ENCODE data around the gene GPC6.

The GPC6 gene

DNA sequence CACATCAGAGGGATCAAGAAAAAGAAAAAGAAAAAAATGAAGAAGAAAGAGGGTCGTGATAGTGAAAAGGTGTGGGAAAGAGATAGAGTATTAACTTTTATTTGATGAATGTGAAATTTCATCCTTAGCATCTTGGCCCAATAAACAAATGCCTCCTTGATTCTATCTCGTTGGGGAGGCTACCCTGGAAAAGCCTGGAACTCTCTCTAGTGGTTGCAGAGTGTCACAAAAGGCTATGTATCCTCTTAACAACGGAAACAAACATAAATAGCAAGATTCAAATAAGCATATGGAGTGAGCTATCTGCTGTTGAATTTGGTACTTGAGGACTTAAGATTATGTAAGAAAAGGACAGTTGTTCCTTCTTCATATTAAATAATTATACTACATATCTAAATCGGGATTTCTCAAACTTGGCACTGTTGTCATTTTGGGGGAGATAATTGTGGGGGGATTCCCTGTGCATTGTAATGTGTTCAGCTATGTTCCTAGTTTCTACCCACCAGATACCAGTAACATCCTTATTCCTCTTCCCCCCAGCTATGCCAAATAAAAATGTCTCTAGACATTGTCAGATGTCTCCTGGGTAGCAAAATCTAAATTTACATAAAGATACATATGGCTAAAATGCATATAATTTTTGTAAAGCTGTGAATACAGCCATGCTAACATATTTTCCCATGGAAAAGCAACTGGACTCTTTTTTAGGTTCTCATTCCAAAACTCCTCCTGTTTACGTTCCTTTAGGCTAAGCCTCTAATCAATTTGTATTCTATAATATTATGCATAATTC, 695.7 kb downstream of the GPC6 start:
- H3K27ac ChIP-seq: no peak overlapping the region
- H3K4me3 ChIP-seq: no peak overlapping the region

DNA sequence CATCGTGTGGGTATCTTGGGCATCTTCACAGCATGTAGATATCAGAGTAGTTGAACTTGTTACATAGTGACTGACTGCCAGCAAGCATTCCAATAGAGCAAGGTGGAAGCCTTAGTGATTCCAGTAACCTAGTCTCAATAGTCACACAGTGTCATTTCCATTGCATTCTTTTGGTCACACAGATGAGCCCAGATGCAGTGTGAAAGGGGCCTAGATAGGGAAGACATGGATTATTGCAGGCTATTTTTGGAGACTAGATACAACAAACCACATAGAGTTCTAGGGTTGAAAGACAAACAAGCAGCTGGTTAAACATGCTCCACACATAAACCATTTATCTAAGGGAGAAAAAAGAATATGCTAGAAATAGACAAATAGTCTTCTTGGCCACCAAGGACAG, 699.4 kb downstream of the GPC6 start:
- no peak overlapping the region for H3K4me3 ChIP-seq

DNA sequence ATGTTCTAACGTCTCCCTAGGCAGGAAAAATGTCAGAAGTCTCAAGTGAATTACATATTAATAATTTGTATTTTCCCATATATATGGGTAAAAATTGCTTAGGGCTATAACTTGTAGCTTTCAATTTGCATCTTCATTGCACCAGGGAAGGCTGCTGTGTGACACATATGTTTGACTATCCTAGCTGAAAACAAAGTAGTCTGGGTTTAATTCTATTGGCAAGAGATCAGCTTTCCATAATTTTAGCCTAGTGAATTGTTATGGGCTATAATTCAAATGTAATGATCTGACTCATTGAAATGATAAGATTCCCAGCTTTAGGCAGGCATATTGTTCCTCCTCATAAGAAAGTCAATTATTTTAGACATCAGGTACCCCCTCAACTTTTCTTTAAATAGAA, 699.8 kb downstream of the GPC6 start:
- H3K4me3 ChIP-seq: no peak overlapping the region
- H3K27ac ChIP-seq: no peak overlapping the region

More for the DNA sequence above, 699.4 kb downstream of the GPC6 start:
- H3K27ac ChIP-seq: no peak overlapping the region

DNA sequence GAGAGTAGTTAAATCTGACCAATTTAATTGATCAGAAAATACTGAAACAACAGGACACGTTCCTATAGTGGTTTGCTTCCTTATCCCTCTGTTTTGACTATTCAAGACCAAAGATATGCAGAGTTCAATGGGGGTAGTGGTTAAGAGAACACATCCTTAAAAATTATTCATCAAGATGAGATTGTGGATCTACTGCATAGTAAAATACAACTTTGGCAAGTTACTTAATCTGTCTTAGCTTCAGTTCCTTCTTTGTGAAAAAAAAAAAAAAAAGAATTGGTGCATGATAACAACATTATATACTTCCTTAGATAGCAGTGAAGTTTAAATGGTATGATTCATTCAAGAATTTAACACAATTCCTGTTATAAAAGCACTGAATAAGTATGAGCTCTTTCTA, 700.8 kb downstream of the GPC6 start:
- H3K4me3 ChIP-seq: no peak overlapping the region
- no peak overlapping the region for H3K27ac ChIP-seq

DNA sequence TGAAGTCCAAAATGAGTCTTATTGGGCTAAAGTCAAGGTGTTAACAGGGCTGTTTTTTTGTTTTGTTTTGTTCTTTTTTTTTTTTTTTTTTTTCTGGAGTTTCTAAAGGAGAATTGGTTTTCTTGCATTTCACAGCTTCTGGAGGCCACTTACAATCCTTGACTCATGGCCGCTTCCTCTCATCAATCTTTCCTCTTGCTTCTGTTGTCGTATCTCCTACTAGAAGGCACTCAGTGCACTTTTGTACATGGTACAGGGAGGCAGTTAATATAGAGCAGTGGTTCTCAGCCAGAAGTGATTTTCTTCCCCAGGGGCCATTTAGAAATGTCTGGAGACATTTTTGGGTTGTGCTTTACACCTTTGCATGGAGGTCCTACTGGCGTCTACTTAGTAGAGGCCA, 706.3 kb downstream of the GPC6 start:
- Histone ChIP-seq H3K4me3 (no peak overlapping the region), H3K27ac (no peak overlapping the region)

DNA sequence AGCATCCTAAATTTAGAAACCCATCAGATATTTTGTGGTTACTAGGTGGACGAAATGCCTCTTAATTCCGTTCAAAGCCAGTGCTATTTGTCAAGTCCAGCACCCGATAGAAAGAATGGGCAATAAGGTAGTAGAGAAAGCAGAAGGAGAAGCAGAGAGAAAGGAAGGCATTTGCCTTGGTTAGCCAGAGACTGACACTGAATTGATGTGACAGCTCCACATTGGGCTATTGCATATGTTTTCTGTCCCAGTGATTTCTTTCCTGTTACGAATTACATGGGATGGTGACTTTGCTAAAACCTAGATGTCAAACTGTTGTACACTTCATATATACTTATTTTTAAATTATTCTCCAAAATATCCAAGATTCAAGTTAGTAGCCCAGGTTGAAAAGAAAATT, 710.3 kb downstream of the GPC6 start:
- no peak overlapping the region for H3K27ac ChIP-seq

DNA sequence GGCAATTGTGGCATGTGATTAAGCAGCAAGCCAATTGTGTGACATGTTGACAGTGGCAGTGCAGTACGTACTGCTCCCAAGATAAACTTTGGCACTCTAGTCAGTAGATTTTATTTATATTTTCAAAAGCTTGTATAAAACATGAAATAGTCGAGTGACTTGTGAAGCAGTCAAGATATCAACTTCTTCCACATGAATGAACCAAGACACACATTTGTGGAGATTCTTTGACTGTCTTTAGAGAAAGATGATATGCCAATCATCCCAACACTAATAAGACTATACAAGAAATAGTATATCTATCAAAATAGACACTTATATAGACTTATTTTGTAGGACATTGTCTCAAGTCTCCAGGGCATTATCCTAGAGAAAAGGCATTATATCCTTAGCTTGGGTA, 714.8 kb downstream of the GPC6 start:
- Histone ChIP-seq H3K27ac (no peak overlapping the region), H3K4me3 (no peak overlapping the region)

More for the DNA sequence above, 710.3 kb downstream of the GPC6 start:
- H3K4me3 ChIP-seq: no peak overlapping the region

DNA sequence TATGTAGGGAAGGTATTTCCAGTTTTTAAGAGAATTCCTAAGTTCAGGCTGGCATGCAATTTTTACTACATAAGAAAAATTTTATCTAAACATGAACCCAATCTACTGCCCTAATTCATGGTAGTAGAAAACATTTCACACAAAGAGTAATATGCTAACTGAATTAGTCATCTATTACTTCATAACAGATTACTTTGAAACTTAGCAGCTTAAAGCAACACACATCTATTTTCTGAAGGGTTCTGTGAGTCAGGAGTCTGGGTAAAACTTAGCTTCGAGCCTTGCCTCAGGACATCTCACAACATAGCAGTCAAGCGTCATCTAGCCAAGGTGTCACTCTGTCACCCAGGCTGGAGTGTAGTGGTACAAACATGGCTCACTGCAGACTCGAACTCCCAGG, 715.4 kb downstream of the GPC6 start:
- no peak overlapping the region for H3K4me3 ChIP-seq

DNA sequence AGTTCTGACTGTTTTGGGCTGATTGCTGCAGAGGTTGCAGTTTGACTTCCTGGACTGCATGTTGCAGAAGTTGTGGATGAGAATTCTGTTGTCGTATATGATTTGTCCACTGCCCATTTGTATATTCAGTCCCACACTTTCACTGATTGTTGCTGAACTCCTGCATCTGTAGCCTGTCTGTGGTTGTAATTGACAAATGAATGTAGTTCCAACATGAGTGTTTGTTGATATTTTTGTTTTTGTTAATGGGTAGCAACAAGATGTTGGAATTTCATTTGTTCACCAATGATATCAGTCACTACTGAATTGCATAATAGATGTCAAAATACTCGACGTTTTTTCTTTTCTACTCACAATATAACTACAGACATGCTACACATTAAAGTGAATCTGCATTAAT, 719.0 kb downstream of the GPC6 start:
- no peak overlapping the region for H3K27ac ChIP-seq
- no peak overlapping the region for H3K4me3 ChIP-seq

More for the DNA sequence above, 715.4 kb downstream of the GPC6 start:
- H3K27ac ChIP-seq: no peak overlapping the region

DNA sequence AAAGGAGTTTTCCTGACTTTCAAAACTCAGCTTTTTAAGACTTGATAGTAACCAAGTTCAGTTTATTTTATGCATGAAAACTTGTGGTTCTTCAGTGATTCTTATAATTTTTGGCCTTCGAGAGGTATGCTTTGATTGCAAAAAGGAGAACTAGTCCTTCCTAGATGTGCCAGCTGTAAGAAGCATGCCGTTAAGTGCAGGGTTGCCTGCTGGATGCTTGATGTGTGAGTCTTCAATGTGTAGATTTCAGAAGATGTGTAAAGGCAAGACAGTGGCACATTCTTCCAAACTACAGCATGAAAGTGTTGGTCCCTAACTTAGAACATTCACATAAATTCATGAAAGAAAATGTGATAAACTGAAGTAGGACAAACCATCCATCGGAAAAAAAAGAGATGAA, 720.4 kb downstream of the GPC6 start:
- H3K27ac ChIP-seq: no peak overlapping the region
- no peak overlapping the region for H3K4me3 ChIP-seq

DNA sequence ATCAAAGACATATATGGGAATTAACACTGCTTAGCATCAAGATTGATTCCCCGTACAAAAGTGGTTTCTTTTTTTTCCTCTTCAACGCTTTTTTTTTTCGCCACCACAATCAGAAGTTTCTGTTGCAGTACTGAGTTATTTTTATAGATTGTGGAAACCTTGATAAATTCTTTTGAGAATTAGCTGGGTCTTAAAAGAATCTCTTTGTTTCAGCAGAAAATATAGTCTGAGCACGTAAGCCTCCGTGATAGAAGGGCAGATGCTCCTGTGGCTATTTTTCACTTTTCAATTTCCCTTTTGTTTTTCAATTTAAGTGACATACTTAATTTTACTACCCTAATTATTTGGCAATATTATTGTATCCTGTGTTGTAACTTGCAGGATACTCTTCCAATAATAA, 721.0 kb downstream of the GPC6 start:
- H3K4me3 ChIP-seq: no peak overlapping the region
- H3K27ac ChIP-seq: no peak overlapping the region

DNA sequence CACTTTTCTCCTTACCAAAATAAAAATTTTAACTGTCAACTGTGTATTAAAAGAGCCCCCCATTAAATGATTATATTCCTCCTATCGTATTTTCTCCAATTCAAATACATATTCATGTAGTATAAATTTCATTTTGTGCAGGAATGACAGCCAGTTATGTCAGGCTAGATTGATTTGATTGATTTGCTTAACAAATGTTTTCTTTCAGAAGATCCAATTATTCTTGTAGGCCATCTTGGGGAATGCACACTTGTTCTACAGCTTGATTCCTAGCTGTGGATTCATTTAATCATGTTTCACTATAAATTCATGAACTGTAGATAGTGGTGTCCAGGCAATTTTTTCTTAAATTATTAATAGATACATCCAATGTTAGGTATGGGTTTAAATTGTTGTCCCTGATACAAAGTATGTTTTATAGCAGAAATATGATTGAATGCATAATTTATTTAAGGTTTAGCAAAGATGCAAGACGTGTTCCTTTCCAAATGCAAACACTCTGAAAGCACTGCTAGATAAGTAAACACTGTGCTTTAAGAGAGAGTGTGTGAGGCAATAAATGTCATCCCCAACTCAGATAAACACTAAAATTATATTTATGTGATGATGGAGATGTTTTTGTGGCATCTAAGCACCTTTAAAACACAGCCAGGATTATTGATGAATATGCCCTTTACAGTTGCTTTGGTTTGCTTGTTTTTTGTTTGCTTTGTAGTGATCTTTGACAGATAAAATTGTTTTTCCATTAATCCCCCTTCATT, 721.7 kb downstream of the GPC6 start:
- Histone ChIP-seq H3K4me3 (no peak overlapping the region), H3K27ac (no peak overlapping the region)

DNA sequence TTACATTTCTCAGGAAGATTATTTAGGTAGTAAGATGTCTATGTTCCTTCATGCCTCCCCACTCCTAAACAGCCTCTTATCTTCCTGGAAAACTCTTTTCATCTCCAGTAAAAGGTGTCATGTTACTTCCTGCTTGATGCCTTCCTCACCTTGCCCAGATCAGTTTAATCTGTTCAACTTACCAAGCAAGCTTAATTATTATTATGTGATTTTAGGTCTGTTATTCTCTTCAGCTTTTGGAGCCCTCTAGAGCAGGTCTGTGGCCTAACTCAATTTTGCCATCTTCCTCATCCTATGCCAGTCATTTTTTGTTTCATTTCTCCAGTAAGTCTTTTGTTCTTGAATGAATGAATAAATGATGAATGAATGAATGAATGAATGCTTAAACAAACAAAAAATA, 724.5 kb downstream of the GPC6 start:
- Histone ChIP-seq H3K27ac (no peak overlapping the region), H3K4me3 (no peak overlapping the region)

DNA sequence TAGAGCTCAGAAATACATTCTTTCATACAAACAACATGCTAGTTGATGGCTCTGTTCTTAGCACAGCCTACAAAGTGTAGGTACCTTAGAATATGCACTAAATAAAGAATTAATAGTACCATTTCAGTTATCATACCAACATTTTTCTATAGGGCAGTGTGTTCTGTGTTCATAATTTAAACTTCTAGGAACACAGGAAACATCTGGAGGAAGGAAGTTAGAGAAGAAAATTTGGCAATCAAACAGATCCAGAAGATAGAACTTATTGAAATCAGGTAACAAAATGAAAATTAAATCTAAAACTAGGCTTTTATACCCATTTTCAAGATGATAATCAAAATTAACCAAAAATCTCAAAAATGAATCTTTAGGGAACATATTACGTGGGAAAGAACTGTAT, 725.3 kb downstream of the GPC6 start:
- no peak overlapping the region for H3K4me3 ChIP-seq
- H3K27ac ChIP-seq: no peak overlapping the region

DNA sequence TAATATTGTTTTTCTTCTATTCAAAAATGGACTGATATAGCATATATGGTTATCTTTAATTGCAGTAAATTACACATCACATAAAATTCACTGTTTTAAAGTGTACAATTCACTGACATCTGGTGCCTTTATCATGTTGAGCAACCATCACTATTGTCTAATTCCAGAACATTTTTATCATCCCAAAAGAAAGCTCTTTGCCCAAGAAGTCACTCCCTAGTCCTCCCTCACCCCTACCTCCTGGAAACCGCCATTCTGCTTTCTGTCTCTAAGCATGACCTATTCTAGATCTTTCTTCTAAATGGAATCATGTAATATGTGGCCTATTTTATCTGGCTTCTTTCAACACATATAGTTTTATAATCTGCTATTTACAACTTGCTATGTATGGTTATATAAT, 727.2 kb downstream of the GPC6 start:
- Histone ChIP-seq H3K27ac (no peak overlapping the region), H3K4me3 (no peak overlapping the region)

DNA sequence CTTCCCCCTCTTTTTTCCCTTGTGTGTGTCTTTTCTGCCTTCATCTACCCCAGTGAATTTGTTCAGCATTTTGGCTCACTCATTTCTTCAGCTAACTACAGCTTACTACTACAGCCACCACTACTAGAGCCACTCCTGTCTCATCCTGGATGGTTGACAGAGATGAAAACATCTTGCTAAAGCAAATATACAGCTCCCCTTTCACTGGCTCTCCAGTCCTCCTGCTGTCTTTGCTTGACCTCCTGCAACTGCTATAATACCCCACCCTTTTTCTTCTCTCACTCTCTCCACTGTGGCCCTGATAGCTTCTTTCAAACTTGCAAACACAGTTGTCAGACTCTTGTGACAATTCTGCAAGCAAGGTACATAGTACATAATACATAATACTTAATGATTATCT, 729.3 kb downstream of the GPC6 start:
- H3K4me3 ChIP-seq: no peak overlapping the region
- H3K27ac ChIP-seq: no peak overlapping the region

DNA sequence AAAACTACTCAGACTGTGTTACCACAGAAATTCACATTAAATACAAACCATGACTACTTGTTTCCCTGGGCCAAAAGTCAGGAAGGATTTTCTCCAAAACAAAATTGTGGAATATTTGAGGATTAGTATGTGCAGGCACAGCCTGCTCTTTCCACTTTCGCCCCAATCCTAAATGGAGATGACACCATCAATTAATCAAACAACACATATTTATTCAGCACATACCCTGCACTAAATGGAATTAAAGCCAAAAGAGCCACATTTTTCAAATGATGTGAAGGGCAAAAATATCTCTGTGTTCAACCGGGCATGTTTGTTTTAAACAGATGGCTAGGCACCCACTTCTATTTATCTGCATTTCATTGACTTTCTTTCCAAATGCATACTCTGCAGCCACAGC, 729.8 kb downstream of the GPC6 start:
- Histone ChIP-seq H3K4me3 (no peak overlapping the region), H3K27ac (no peak overlapping the region)

DNA sequence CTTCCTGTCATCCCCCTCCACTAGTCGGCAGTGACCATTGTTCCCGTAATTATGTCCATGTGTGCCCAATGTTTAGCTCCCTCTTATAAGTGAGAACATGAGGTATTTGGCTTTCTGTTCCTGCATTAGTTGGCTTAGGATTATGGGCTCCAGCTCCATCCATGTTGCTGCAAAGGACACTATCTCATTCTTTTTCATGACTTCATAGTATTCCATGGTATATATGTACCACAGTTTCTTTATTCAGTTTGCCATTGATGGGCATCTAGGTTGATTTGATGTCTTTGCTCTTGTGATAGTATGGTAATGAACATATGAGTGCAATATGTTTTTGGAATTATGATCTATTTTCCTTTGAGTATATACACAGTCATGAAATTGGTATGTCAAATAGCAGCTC, 730.8 kb downstream of the GPC6 start:
- Histone ChIP-seq H3K27ac (no peak overlapping the region), H3K4me3 (no peak overlapping the region)

DNA sequence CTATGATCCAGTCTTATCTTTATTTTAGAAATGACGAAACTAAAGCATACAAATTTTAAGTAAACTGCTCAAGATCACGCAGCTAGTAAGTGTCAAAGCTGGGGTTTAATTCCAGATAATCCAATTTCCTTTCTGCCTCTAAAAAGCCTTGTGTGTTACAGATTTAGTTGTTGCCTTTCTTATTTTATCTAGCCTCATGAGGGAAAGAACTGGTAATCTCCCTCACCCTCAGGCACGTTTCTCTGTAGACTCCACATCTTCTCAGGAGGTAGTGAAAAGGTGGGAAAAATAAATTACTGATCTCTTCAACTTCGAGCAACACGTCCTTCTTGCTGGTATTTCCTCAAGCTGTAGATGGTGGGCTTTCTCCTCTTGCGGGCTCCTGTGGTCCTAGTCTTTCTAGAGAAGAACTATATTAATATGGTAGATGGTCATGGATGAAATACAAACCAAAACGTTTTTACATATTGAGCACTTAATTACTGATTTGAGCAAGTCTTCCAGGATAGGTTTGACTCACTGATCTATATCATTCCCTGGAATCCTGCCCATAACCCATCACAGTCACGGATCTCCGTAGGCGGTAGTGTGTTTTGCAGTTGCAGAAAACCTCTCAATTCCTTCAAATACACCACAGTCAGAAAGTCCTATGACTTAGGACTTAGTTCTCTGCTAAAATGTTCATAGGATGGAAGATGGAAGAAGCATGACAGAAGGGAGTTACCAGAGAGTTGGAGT, 733.4 kb downstream of the GPC6 start:
- no peak overlapping the region for H3K4me3 ChIP-seq
- H3K27ac ChIP-seq: no peak overlapping the region

DNA sequence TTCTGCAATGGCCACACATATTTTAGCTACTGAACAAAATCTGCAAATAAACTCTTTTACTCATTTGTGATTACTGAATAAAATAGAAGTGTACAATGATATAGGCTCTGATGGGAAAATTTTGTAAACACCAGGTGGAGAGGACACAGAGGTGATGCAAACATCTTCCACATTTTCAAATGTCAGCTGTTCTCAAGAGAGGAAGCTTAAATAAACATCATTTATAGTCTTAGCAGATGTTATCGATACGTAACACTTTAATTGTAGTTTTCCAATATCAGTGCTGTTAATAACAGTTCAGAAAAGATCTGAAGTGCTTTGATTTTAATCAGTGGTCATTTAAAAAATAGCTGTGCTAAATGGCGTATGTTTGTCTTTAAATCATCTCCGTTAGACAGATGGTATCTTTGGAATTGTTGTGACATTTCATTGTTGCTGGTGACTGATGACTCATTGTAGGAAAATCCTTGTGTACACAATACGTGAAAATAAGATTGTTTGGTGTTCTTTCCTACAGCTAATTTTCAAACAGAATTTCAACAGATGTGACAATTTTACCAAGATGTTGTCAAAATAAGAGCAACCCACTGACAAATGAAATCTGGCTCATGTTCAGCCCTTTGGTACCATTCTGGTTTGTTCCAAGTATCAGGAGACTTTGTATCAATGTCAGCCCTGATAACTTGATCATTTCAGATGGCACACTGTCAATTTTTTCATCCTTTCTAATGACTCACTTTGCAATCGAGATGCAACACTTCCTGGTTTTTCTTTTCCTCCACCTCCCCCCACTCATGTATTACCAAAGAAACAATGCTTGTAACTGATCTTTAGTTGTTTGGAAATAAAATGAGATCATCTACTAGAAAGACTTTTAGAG, 736.9 kb downstream of the GPC6 start:
- Histone ChIP-seq H3K27ac (no peak overlapping the region), H3K4me3 (no peak overlapping the region)

Data from skin epidermis (tissue), 12 donors.